Ovary (tissue), 9 donors: ENCODE measurements around the gene MAZ. TPM values are rescaled to one million over a fixed set of nuclear protein-coding genes. Genes with fewer than 3 reads are reported as not detected.

Source experiments
- DNase-seq, 5 donors: peaks; one replicate each; pipeline ENCODE4 v3.0.0-alpha.2; 2019 to 2020
- H3K27ac ChIP-seq, 2 donors: fragments of 200-600 bp; one replicate each; pipeline versions ENCODE4 v1.5.1 to v1.8.0; 2019 to 2022
- H3K27me3 ChIP-seq: fragments of 200-600 bp; one replicate; pipeline ENCODE4 v1.8.0; 2022
- H3K36me3 ChIP-seq: fragments of 200-600 bp; sonication (generic); one replicate; pipeline ENCODE4 v1.5.1; 2019
- H3K4me1 ChIP-seq: one replicate; pipeline ENCODE4 v1.8.1; 2013; ENCODE audit warnings: mild to moderate bottlenecking, moderate library complexity; ENCODE audit not compliant: insufficient read depth
- H3K4me3 ChIP-seq: fragments of 200-600 bp; sonication (generic); one replicate; pipeline ENCODE4 v1.5.1; 2017
- H3K9me3 ChIP-seq, 2 donors: fragments of 200-600 bp in 1 of 2; sonication (generic) in 1 of 2; one replicate each; pipeline versions ENCODE4 v1.5.1 to v1.8.1; 2013 to 2019; ENCODE audit warnings: mild to moderate bottlenecking in 1 of 2, moderate library complexity in 1 of 2
- CTCF ChIP-seq, 3 donors: fragments of 450-650 bp in 2 of 3; fragments of 200-600 bp in 1 of 3; IDR thresholded peaks; one replicate each; pipeline versions ENCODE4 v1.5.1 to v1.8.0; 2016 to 2022; ENCODE audit warnings: antibody characterized with exemption in 3 of 3, mild to moderate bottlenecking in 1 of 3
- EP300 ChIP-seq: sonication (generic); formaldehyde crosslinking; IDR thresholded peaks from one replicate; pipeline ENCODE4 v1.6.1; 2017; ENCODE audit warnings: antibody characterized with exemption
- POLR2A ChIP-seq: fragments of 450-650 bp; IDR thresholded peaks from one replicate; pipeline ENCODE4 v1.6.1; 2017; ENCODE audit warnings: antibody characterized with exemption, mild to moderate bottlenecking, moderate library complexity
- WGBS, 3 donors: extraction: QIAGEN DNeasy Blood & Tissue Kit in 1 of 3; methylation state at CpG; one replicate each; pipeline versions ENCODE4 v1.1.5 to v1.1.7; 2013 to 2017; 5-methylcytosine and 5-hydroxymethylcytosine counted together
- intact Hi-C, 4 donors: fragments of 100-400 bp; cut with DNase I; formaldehyde crosslinking; loops; one replicate each; pipeline versions ENCODE4 v1.11.0 to v1.15.1; 2022 to 2023
- polyA plus RNA-seq, 2 donors: library from polyadenylated mRNA; stranded (reverse); fragments of 200-250 nt in 1 of 2; fragments of 350-450 nt in 1 of 2; fragmentation: Illumina TruSeq in 1 of 2; extraction: RNeasy Lipid Tissue Mini Kit (QIAGEN cat#74804) in 1 of 2; gene quantifications; one replicate each; pipeline ENCODE4 v1.2.3, GENCODE V29; 2013 to 2014
- total RNA-seq, 7 donors: library from RNA; depleted of rRNA in 2 of 7; stranded (reverse); fragments of >200 nt in 2 of 7; fragmentation: NEBNext Ultra II Directional in 3 of 7; extraction: Animal tissue kit (Norgen Biotek cat#: 25700) in 3 of 7; gene quantifications; one replicate each; pipeline versions ENCODE4 v1.1.0 to v1.2.4, GENCODE V29; 2016 to 2023
- donor health status: DM: no; HTN: no; CAD: no; lungs with moderate emphysema.
- donor health status: DM: no; HTN: no; CAD: no.
- donor health status: Bipolar disorder and iron deficiency.
- donor health status: DM: yes; HTN: yes; CAD: no.
- donor health status: DM: no; HTN: no; CAD: no.
- donor health status: DM: yes; HTN: yes; CAD: no.

The MAZ gene
- total and polyA plus RNA-seq, 9 donors = 50.6 to 256 (median 167) TPM

- peak overlapping the region; percentile 5 to 64 for H3K27ac ChIP-seq
- intact Hi-C loops = loop anchor here in 1 of 4 donors (5.0 kb wide), 1 partner anchor 32 kb away; the partner anchor contains the start of gene PRRT2
- H3K4me1 ChIP-seq = peaks cover 8% of the 10 kb centered on the region
- peak in 3 of 5 donors; percentile 66 to 78 (median 73) for DNase-seq
- no peaks in the 10 kb centered on the region for H3K36me3 ChIP-seq
- no peaks in the 10 kb centered on the region for H3K27me3 ChIP-seq
- no peak overlapping the region for H3K4me3 ChIP-seq
- H3K9me3 ChIP-seq = no peaks in the 10 kb centered on the region
- TF ChIP-seq POLR2A (no peak), EP300 (no peak), CTCF (IDR thresholded peaks at IDR 0.05) (no peak)
- WGBS, 3 donors = 69 to 72% (median 72%) methylated on average over 28 of the region's 28 CpGs
These were observed 38.4 kb downstream of the MAZ start for GRCh38 chr16:29844575-29845331.

GRCh38 chr16:29845656-29846055 is 39.3 kb downstream of the MAZ start:
- TF ChIP-seq CTCF (IDR thresholded peaks at IDR 0.05) (no peak), POLR2A (no peak), EP300 (no peak)
- intact Hi-C loops = loop anchor here in 1 of 4 donors (5.0 kb wide), 1 partner anchor 33 kb away; the partner anchor contains the start of gene PRRT2
- Histone ChIP-seq H3K36me3 (no peaks in the 10 kb centered on the region), H3K27ac (peak overlapping the region in 1 of 2 donors; percentile 20), H3K4me1 (peaks cover 5% of the 10 kb centered on the region), H3K4me3 (no peak overlapping the region), H3K9me3 (no peaks in the 10 kb centered on the region), H3K27me3 (no peaks in the 10 kb centered on the region)
- peak in 1 of 5 donors; percentile 35 for DNase-seq
- 81 to 86% (median 81%) methylated on average over 18 of the region's 18 CpGs for WGBS, 3 donors

- peaks cover 5% of the 10 kb centered on the region for H3K4me1 ChIP-seq
- peak overlapping the region in 1 of 2 donors; percentile 64 for H3K27ac ChIP-seq
- H3K36me3 ChIP-seq = no peaks in the 10 kb centered on the region
- TF ChIP-seq POLR2A (no peak), EP300 (no peak), CTCF (IDR thresholded peaks at IDR 0.05) (peak; percentile 78 to 88 (median 84))
- intact Hi-C loops = loop anchor here in 2 of 4 donors (2.0 to 5.0 kb wide), 2 partner anchors 36 to 42 kb away; partner anchors contain the start of genes MAZ (in 1 of the 2) and PRRT2 (in 1 of the 2)
- no peaks in the 10 kb centered on the region for H3K9me3 ChIP-seq
- DNase-seq = peak; percentile 79 to 88 (median 83)
- H3K27me3 ChIP-seq = no peaks in the 10 kb centered on the region
- WGBS, 3 donors = 22 to 24% (median 23%) methylated on average over 15 of the region's 15 CpGs
- H3K4me3 ChIP-seq = no peak overlapping the region
These were observed 42.3 kb downstream of the MAZ start for GRCh38 chr16:29848420-29849297.

- TF ChIP-seq POLR2A (no peak), CTCF (IDR thresholded peaks at IDR 0.05) (no peak), EP300 (no peak)
- Histone ChIP-seq H3K9me3 (no peaks in the 10 kb centered on the region), H3K36me3 (no peaks in the 10 kb centered on the region), H3K4me3 (no peak overlapping the region), H3K4me1 (peaks cover 5% of the 10 kb centered on the region), H3K27ac (peak overlapping the region in 1 of 2 donors; percentile 64), H3K27me3 (no peaks in the 10 kb centered on the region)
- DNase-seq = peak in 1 of 5 donors; percentile 50
- 11 to 21% (median 17%) methylated on average over 5 of the region's 5 CpGs for WGBS, 3 donors
- intact Hi-C loops = loop anchor here in 2 of 4 donors (2.0 to 5.0 kb wide), 2 partner anchors 37 to 43 kb away; partner anchors contain the start of genes MAZ (in 1 of the 2) and PRRT2 (in 1 of the 2)
These were observed 43.2 kb downstream of the MAZ start for GRCh38 chr16:29849505-29849904.
